ENCODE data around the gene RGS9.

The RGS9 gene

DNA sequence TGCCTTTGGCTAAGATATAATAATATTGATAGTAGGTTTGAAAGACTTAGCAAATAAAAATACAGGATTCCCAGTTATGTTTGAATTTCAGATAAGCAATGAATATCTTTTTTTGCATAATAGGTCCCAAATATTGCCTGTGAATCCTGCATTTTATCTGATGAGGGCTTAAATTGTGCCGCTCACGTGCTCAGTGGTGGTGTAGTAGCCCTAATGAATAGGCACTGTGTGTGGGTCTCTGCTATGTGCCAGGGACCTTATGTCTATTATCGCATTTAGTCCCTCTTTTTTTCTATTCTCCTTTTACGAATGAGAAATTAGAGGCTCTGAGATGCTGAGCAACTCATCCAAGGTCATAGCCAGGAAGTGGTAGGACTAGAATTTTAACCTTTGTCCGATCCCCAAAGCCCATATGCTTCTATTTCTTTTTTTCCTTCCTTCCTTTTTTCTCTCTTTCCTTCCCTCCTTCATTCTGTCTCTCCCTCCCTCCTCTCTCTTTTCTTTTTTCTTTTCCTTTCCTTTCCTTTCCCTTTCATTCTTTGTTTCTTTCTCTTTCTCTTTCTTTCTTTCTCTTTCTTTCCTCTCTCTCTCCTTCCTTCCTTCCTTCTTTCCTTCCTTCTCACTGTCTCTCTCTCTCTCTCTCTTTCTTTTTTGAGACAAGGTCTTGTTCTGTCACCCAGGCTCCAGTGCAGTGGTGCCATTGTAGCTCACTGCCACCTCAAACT lies 47.2 kb downstream of the RGS9 start:
- H3K9ac ChIP-seq (ENCODE audit: low read length): no peak overlapping the region

GRCh38 chr17:65185062-65185461 lies 47.9 kb downstream of the RGS9 start:
- Histone ChIP-seq H3K4me3 (ENCODE audit: insufficient read depth, low read length, poor library complexity, severe bottlenecking) (no peak overlapping the region), H3K79me2 (ENCODE audit: insufficient read depth, low read length) (no peaks in the 10 kb centered on the region), H2AFZ (ENCODE audit: low read depth, low read length, severe bottlenecking) (no peak overlapping the region), H3K27me3 (ENCODE audit: low read length) (no peaks in the 10 kb centered on the region), H3K36me3 (ENCODE audit: low read length) (no peaks in the 10 kb centered on the region), H3K9ac (ENCODE audit: low read length) (no peak overlapping the region), H3K9me2 (replicated peaks; ENCODE audit: insufficient read depth, low read length) (no peaks in the 10 kb centered on the region), H4K20me1 (ENCODE audit: low read depth, low read length) (no peaks in the 10 kb centered on the region), H3K9me3 (ENCODE audit: insufficient read depth, low read length) (no peaks in the 10 kb centered on the region), H3F3A (ENCODE audit: insufficient read depth) (peaks cover 37% of the 10 kb centered on the region), H3K4me2 (ENCODE audit: low read depth, low read length, poor library complexity, severe bottlenecking) (no peak overlapping the region), H3K27ac (ENCODE audit: low read depth, low read length) (no peak overlapping the region)
- TF ChIP-seq EZH2phosphoT487 (conservative IDR thresholded peaks at IDR 0.05; ENCODE audit: low read length): no peak
- no peak for TF ChIP-seq CTCF (IDR thresholded peaks at IDR 0.05; ENCODE audit: insufficient read depth, low read length, poor library complexity, severe bottlenecking)

More for the DNA sequence above, 47.2 kb downstream of the RGS9 start:
- no peaks in the 10 kb centered on the region for H3K79me2 ChIP-seq (ENCODE audit: insufficient read depth, low read length)
- TF ChIP-seq CTCF (IDR thresholded peaks at IDR 0.05; ENCODE audit: insufficient read depth, low read length, poor library complexity, severe bottlenecking) (no peak), EZH2phosphoT487 (conservative IDR thresholded peaks at IDR 0.05; ENCODE audit: low read length) (no peak)
- no peak overlapping the region for H3K27ac ChIP-seq (ENCODE audit: low read depth, low read length)
- peaks cover 43% of the 10 kb centered on the region for H3F3A ChIP-seq (ENCODE audit: insufficient read depth)
- no peak overlapping the region for H3K4me3 ChIP-seq (ENCODE audit: insufficient read depth, low read length, poor library complexity, severe bottlenecking)
- H3K9me2 ChIP-seq (replicated peaks; ENCODE audit: insufficient read depth, low read length): no peaks in the 10 kb centered on the region
- no peaks in the 10 kb centered on the region for H3K36me3 ChIP-seq (ENCODE audit: low read length)
- H2AFZ ChIP-seq (ENCODE audit: low read depth, low read length, severe bottlenecking): no peak overlapping the region
- no peaks in the 10 kb centered on the region for H3K9me3 ChIP-seq (ENCODE audit: insufficient read depth, low read length)
- H4K20me1 ChIP-seq (ENCODE audit: low read depth, low read length): no peaks in the 10 kb centered on the region
- no peaks in the 10 kb centered on the region for H3K27me3 ChIP-seq (ENCODE audit: low read length)
- H3K4me2 ChIP-seq (ENCODE audit: low read depth, low read length, poor library complexity, severe bottlenecking): no peak overlapping the region

DNA sequence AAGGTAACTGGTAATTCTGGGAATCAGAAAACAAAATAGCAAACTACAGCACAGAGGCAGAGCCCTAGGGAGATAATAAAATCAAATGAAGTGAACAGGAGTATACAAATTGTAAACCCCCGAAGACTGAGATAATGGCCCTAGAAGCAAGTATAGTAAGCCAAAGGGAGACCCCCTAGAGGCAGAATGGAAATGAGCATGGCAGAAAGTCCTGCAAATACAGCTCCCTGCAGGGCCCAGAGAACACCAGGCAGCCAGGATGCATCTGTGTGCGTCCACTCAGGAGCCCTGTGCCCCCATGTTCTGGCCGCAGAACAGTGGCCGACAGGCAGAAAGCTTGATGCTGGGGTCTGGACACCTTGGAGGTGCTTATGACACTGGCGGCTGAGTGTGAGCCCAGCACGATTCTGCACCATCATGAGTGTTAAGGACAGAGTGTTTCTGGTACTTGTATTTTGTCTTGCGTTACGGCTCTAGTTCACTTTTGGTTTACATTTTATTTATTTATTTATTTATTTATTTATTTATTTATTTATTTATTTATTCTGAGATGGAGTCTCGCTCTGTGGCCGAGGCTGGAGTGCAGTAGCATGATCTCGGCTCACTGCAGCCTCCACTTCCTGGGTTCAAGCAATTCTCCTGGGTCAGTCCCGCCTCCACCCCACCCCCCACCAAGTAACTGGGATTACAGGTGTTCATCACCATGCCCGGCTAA lies 48.7 kb downstream of the RGS9 start:
- Histone ChIP-seq H3K27me3 (ENCODE audit: low read length) (no peaks in the 10 kb centered on the region), H3K27ac (ENCODE audit: low read depth, low read length) (no peak overlapping the region), H3K4me2 (ENCODE audit: low read depth, low read length, poor library complexity, severe bottlenecking) (no peak overlapping the region), H2AFZ (ENCODE audit: low read depth, low read length, severe bottlenecking) (no peak overlapping the region), H3K79me2 (ENCODE audit: insufficient read depth, low read length) (no peaks in the 10 kb centered on the region), H3K9ac (ENCODE audit: low read length) (no peak overlapping the region), H4K20me1 (ENCODE audit: low read depth, low read length) (no peaks in the 10 kb centered on the region), H3F3A (ENCODE audit: insufficient read depth) (peaks cover 29% of the 10 kb centered on the region), H3K9me2 (replicated peaks; ENCODE audit: insufficient read depth, low read length) (no peaks in the 10 kb centered on the region), H3K9me3 (ENCODE audit: insufficient read depth, low read length) (no peaks in the 10 kb centered on the region), H3K36me3 (ENCODE audit: low read length) (no peaks in the 10 kb centered on the region), H3K4me3 (ENCODE audit: insufficient read depth, low read length, poor library complexity, severe bottlenecking) (no peak overlapping the region)
- TF ChIP-seq CTCF (IDR thresholded peaks at IDR 0.05; ENCODE audit: insufficient read depth, low read length, poor library complexity, severe bottlenecking) (no peak), EZH2phosphoT487 (conservative IDR thresholded peaks at IDR 0.05; ENCODE audit: low read length) (no peak)

Measured in SU-DHL-6 (cell line).